Measurements from ENCODE around the gene MTMR3. TPM values are rescaled to one million over a fixed set of nuclear protein-coding genes. Genes with fewer than 3 reads are reported as not detected.

Gene MTMR3
- total RNA-seq, 1 donor from 2014 or later, result 20.6 TPM

DNA sequence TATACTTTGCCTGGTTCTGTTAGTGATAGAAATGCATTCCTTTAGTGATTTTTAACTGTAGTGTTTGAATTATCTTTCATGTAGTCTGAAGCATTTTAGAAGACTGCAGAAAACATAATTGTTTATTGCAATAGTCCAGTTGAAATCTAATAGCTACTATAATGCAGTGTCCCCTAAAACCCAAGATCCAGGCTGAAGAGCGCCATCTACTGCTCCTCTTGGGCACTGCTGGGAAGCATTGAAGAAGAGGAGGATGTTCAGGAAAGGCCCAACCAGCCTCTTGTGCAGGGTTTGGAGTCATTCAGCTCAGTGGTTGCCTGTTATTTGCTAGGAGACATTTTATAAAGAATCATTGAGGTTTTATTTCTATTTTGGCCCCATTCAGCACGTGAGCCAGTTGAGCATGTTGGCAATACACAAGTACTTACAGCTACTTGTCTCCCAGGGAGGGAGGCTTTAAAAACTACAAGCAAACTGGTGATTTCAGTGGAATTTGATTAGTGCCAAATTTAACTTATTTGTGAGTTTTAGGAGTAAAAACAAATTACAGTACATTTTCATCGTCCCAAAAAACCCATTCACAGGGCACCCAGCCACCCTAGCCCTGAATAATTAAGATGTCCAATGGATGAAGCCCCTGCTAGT is 122.4 kb downstream of the MTMR3 start:
- intact Hi-C loops (cut with micrococcal nuclease), result loop anchor here (1.0 to 10.0 kb wide), 4 partner anchors 84 to 301 kb away; partner anchors contain the start of genes UQCR10 and ZMAT5

DNA sequence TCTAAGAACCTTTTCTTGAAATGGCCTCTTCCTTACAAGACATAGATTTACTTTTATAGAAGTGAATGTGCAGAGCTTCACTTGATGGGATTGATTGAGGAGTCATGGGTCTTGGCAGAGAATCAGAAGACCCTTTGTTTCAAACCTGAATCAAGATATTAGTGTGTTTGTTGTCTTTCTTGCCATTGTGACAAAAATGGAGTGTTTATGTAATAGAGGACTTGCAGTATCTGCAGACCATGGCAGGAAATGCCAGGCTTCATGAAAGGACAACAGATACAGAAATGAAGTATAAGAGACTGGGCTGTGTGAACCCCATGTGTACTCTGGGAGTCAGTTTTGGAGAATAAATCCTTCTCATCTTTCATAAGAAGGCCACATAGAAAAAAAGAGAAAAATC is 124.4 kb downstream of the MTMR3 start:
- intact Hi-C loops (cut with micrococcal nuclease), result loop anchor here (2.0 to 10.0 kb wide), 2 partner anchors 303 to 373 kb away; no protein-coding TSS in a partner anchor
- Mint-ChIP-seq H3K27me3 (ENCODE audit: insufficient read depth) (no peaks in the 10 kb centered on the region), H3K27ac (no peak overlapping the region), H3K4me3 (no peak overlapping the region), H3K9me3 (no peaks in the 10 kb centered on the region), H3K4me1 (ENCODE audit: low read depth) (peaks cover 11% of the 10 kb centered on the region), H3K36me3 (ENCODE audit: low read depth) (peaks cover 15% of the 10 kb centered on the region)
- DNase-seq (ENCODE audit: low spot score), result no peak

More for the DNA sequence above, 122.4 kb downstream of the MTMR3 start:
- no peak overlapping the region for H3K27ac Mint-ChIP-seq
- H3K4me3 Mint-ChIP-seq, result no peak overlapping the region
- peak; percentile 41 for DNase-seq (ENCODE audit: low spot score)
- no peaks in the 10 kb centered on the region for H3K27me3 Mint-ChIP-seq (ENCODE audit: insufficient read depth)
- peaks cover 17% of the 10 kb centered on the region for H3K4me1 Mint-ChIP-seq (ENCODE audit: low read depth)
- peaks cover 19% of the 10 kb centered on the region for H3K36me3 Mint-ChIP-seq (ENCODE audit: low read depth)
- no peaks in the 10 kb centered on the region for H3K9me3 Mint-ChIP-seq

DNA sequence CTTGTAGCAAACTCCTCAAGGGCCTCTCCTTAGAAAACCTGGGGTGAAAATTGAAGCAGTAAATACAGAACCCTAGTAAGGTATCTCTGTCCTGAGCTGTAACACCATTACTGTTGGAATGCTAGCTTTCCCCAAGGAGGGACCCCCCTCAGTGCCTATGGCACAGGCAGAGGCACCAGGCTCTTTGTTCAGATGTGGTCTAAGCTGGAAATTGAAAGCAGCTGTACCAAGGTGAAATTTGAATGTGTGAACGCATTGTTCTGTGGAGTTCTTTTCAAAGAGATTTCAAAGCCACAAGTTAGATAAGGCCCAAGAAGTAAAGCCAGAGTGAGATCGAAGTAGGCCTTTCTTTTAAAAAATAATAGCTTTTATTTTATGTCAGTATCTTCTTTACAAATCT is 125.4 kb downstream of the MTMR3 start:
- Mint-ChIP-seq H3K27me3 (ENCODE audit: insufficient read depth) (no peaks in the 10 kb centered on the region), H3K4me1 (ENCODE audit: low read depth) (peaks cover 8% of the 10 kb centered on the region), H3K4me3 (no peak overlapping the region), H3K27ac (no peak overlapping the region), H3K36me3 (ENCODE audit: low read depth) (peaks cover 14% of the 10 kb centered on the region), H3K9me3 (no peaks in the 10 kb centered on the region)
- DNase-seq (ENCODE audit: low spot score), result no peak
- intact Hi-C loops (cut with micrococcal nuclease), result loop anchor here (10.0 kb wide), 1 partner anchor 304 kb away; no protein-coding TSS in a partner anchor

DNA sequence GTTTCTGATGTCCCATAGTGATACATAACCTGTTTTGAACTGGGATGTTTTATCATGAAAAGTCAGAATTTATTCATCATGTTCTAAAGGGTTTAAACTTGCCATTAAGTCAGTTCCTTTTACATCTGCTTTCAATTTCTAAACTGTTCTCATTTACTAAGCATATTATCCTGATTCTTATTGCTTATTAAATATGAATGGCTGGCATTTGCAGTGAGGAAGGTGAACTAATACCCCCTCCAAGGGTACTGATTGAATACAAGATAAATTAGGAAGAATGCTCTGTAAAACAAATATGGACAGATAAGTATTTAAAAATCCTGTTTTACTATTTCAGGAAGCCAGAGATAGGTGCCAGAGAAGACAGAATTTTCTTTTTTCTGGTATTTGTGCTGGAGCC is 126.5 kb downstream of the MTMR3 start:
- H3K27me3 Mint-ChIP-seq (ENCODE audit: insufficient read depth), result no peaks in the 10 kb centered on the region
- H3K9me3 Mint-ChIP-seq, result no peaks in the 10 kb centered on the region
- no peak for DNase-seq (ENCODE audit: low spot score)
- peaks cover 8% of the 10 kb centered on the region for H3K4me1 Mint-ChIP-seq (ENCODE audit: low read depth)
- H3K4me3 Mint-ChIP-seq, result no peak overlapping the region
- H3K27ac Mint-ChIP-seq, result no peak overlapping the region
- intact Hi-C loops (cut with micrococcal nuclease), result loop anchor here (10.0 kb wide), 1 partner anchor 305 kb away; no protein-coding TSS in a partner anchor
- peaks cover 20% of the 10 kb centered on the region for H3K36me3 Mint-ChIP-seq (ENCODE audit: low read depth)

DNA sequence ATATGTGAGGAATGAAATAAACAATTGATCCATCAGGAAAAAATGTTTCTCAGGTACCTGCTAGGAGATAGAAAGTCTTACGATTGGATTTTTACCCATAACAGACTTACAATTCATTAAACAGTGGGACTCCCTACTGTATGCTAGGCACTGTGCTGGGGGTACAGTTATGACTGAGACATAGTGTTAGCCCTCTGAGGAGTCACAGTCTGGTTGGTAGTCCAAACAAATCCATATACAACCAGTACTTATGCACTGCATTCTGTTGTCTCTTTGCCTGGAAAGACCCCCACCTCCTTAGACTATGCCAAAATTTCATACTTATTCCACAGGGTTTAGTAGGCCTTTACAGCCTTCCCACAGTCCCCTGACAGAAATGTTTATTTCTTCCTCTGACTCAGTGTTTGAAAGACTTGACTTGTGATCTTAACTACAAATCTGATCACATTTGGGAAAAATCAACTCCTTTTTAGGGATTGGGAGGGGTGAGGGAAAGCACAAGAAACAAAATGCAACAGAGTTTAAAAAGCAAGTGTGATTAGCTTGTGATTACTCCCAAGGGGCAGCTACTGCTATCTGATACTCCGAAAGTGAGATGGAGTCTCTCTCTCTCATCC is 127.9 kb downstream of the MTMR3 start:
- intact Hi-C loops (cut with micrococcal nuclease), result no loop called here
- Mint-ChIP-seq H3K27me3 (ENCODE audit: insufficient read depth) (no peaks in the 10 kb centered on the region), H3K4me1 (ENCODE audit: low read depth) (no peaks in the 10 kb centered on the region), H3K36me3 (ENCODE audit: low read depth) (peaks cover 28% of the 10 kb centered on the region), H3K4me3 (no peak overlapping the region), H3K9me3 (no peaks in the 10 kb centered on the region), H3K27ac (no peak overlapping the region)
- DNase-seq (ENCODE audit: low spot score), result no peak

DNA sequence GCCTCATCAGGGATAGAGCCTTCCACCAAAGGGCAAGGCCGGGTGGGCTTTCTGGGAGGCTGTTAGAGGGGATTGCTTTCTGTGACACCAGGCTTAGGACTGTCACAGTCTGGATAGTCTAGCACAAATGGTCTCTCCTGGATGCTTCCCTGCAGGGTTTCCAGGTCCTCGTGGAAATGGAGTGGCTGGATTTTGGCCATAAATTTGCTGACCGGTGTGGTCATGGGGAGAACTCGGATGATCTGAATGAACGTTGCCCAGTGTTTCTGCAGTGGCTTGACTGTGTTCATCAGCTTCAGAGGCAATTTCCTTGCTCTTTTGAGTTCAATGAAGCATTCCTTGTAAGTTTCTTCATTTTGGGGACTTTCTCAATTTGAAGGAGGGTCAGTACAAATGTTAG is 130.2 kb downstream of the MTMR3 start:
- intact Hi-C loops (cut with micrococcal nuclease), result no loop called here
- Mint-ChIP-seq H3K36me3 (ENCODE audit: low read depth) (peaks cover 33% of the 10 kb centered on the region), H3K4me1 (ENCODE audit: low read depth) (no peaks in the 10 kb centered on the region), H3K4me3 (no peak overlapping the region), H3K27ac (no peak overlapping the region), H3K27me3 (ENCODE audit: insufficient read depth) (no peaks in the 10 kb centered on the region), H3K9me3 (no peaks in the 10 kb centered on the region)
- no peak for DNase-seq (ENCODE audit: low spot score)

DNA sequence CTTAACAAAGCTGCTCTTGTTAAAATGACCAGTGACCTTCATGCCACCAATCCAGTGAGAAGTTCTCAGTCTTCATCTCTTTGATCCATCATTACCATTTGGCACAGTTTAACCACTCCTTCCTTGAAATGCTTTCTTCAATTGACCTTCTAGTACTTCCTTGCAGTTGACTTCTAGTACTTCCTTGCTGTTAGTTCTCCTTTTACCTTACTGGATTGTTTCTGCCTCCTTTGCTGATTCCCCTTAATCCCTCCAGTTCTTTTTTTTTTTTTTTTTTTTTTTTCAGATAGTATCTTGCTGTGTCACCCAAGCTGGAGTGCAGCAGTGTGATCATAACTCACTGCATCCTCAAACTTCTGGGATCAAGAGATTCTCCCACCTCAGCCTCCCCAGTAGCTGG is 131.3 kb downstream of the MTMR3 start:
- Mint-ChIP-seq H3K9me3 (no peaks in the 10 kb centered on the region), H3K27me3 (ENCODE audit: insufficient read depth) (no peaks in the 10 kb centered on the region), H3K4me1 (ENCODE audit: low read depth) (no peaks in the 10 kb centered on the region), H3K36me3 (ENCODE audit: low read depth) (peaks cover 33% of the 10 kb centered on the region), H3K27ac (no peak overlapping the region), H3K4me3 (no peak overlapping the region)
- DNase-seq (ENCODE audit: low spot score), result no peak
- intact Hi-C loops (cut with micrococcal nuclease), result no loop called here

DNA sequence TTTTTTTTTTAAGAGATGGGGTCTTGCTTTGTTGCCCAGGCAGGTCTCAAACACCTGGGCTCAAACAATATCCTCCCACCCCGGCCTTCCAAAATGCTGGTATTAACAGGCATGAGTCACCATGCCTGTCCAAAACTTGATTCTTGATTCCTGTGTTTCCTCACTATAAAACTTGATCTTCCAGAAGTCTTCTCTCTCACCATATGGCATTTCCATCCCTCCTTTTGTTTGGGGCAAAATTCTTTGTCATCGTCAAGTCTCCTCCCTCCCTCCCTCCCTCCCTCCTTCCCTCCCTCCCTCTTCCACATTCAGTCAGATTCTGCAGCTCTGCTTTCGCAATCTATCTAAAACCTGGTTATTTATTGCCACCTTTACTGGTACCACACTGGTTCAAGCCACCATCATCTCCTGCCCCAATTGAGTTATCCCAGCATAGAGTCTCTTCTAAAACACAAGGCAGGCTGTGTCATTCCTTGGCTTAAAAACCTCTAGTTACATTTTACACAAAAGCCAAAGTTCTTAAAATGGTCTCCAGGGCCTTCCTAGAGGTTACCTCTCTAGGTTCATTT is 132.3 kb downstream of the MTMR3 start:
- intact Hi-C loops (cut with micrococcal nuclease), result no loop called here
- Mint-ChIP-seq H3K36me3 (ENCODE audit: low read depth) (peaks cover 36% of the 10 kb centered on the region), H3K4me1 (ENCODE audit: low read depth) (no peaks in the 10 kb centered on the region), H3K27ac (no peak overlapping the region), H3K4me3 (no peak overlapping the region), H3K27me3 (ENCODE audit: insufficient read depth) (no peaks in the 10 kb centered on the region), H3K9me3 (no peaks in the 10 kb centered on the region)
- no peak for DNase-seq (ENCODE audit: low spot score)

DNA sequence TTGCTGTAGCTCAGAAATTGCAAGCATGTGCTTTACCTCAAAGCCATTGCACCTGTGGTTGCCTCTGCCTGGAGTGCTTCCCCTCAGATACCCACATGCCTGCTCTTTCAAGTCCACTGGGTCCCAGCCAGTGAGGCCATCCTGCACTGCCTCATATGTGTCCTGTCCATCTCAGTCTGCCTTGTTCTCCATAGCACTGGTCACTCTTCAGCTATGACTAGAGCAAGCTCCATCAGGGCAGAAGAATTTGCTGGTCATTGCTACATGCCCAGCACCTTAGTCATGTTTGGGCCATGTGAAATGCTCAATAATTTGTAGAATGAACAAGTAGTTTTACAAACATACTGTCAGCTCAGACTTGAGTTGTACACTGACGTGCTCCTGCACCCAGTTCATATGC is 132.9 kb downstream of the MTMR3 start:
- intact Hi-C loops (cut with micrococcal nuclease), result no loop called here
- no peak for DNase-seq (ENCODE audit: low spot score)
- no peak overlapping the region for H3K4me3 Mint-ChIP-seq
- no peaks in the 10 kb centered on the region for H3K9me3 Mint-ChIP-seq
- H3K27me3 Mint-ChIP-seq (ENCODE audit: insufficient read depth), result no peaks in the 10 kb centered on the region
- H3K4me1 Mint-ChIP-seq (ENCODE audit: low read depth), result no peaks in the 10 kb centered on the region
- no peak overlapping the region for H3K27ac Mint-ChIP-seq
- peaks cover 41% of the 10 kb centered on the region for H3K36me3 Mint-ChIP-seq (ENCODE audit: low read depth)

DNA sequence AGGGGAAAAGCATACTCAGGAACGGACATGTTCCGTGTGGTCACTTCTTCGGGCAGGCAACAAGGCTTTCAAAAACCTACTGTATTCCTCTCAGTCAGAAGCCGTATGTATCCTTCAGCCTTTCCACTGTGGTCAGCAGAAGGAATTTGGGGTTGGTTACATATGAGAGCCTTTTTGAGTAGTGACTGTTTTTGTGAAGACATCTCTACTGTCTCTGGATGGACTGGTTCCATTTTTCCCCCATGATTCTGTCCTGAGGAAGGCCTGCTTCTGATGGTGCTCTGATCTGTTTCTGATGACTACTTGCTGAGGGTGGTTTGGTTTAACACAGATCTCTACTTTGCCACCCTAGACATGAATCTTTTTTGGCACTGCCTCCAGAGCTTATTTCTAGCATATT is 133.6 kb downstream of the MTMR3 start:
- Mint-ChIP-seq H3K9me3 (no peaks in the 10 kb centered on the region), H3K36me3 (ENCODE audit: low read depth) (peaks cover 48% of the 10 kb centered on the region), H3K4me1 (ENCODE audit: low read depth) (no peaks in the 10 kb centered on the region), H3K27me3 (ENCODE audit: insufficient read depth) (no peaks in the 10 kb centered on the region), H3K4me3 (no peak overlapping the region), H3K27ac (no peak overlapping the region)
- intact Hi-C loops (cut with micrococcal nuclease), result no loop called here
- DNase-seq (ENCODE audit: low spot score), result no peak

DNA sequence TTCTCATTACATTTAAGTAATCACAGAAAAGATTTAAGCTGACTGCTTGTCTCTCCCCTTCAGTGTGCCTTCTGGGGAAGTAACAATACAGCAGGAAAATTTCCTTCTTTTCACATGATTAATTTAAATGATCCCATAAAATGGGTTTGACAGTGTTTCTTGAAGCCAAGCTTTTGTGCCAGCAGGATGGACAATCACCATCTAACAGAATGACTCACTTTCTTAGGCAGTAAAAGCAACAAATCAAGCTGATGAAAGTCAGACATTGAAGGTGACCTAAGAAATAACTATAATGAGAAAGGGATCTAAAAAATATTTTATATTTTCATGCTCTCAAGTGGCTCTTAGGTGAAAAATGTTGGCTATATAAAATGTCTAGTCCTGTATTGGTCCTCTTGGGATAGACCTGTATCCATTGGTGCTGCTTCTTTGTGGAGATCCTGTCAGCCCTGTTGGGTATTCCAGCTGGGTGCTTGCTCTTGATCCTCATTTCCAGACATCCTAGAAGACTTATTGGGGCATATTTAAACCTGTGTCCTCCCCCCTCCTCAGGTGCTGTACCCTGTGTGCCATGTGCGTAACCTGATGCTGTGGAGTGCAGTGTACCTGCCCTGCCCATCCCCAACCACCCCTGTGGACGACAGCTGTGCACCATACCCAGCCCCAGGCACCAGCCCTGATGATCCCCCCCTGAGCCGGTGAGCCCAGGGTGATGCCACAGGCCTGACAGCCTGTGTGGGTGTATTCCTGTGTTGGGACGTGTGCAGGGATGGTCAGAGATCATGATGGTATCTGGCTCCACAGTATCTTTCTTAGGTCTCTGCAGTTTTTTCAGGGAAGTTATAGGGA is 134.6 kb downstream of the MTMR3 start:
- Mint-ChIP-seq H3K36me3 (ENCODE audit: low read depth) (peaks cover 51% of the 10 kb centered on the region), H3K4me3 (no peak overlapping the region), H3K4me1 (ENCODE audit: low read depth) (peaks cover 3% of the 10 kb centered on the region), H3K9me3 (no peaks in the 10 kb centered on the region), H3K27me3 (ENCODE audit: insufficient read depth) (no peaks in the 10 kb centered on the region), H3K27ac (no peak overlapping the region)
- no peak for DNase-seq (ENCODE audit: low spot score)
- intact Hi-C loops (cut with micrococcal nuclease), result no loop called here

DNA sequence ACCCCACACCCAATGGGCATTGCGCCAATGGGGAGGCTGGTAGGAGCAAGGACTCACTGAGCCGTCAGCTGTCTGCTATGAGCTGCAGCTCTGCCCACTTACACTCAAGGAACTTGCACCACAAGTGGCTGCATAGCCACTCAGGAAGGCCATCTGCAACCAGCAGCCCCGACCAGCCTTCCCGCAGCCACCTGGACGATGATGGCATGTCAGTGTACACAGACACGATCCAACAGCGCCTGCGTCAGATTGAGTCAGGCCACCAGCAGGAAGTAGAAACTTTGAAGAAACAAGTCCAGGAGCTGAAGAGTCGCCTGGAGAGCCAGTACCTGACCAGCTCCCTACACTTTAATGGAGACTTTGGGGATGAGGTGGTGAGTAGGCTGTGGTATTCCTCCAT is 137.5 kb downstream of the MTMR3 start:
- Mint-ChIP-seq H3K9me3 (no peaks in the 10 kb centered on the region), H3K36me3 (ENCODE audit: low read depth) (peaks cover 56% of the 10 kb centered on the region), H3K4me1 (ENCODE audit: low read depth) (peaks cover 13% of the 10 kb centered on the region), H3K27ac (peak overlapping the region; percentile 58), H3K4me3 (no peak overlapping the region), H3K27me3 (ENCODE audit: insufficient read depth) (no peaks in the 10 kb centered on the region)
- no peak for DNase-seq (ENCODE audit: low spot score)
- intact Hi-C loops (cut with micrococcal nuclease), result no loop called here

DNA sequence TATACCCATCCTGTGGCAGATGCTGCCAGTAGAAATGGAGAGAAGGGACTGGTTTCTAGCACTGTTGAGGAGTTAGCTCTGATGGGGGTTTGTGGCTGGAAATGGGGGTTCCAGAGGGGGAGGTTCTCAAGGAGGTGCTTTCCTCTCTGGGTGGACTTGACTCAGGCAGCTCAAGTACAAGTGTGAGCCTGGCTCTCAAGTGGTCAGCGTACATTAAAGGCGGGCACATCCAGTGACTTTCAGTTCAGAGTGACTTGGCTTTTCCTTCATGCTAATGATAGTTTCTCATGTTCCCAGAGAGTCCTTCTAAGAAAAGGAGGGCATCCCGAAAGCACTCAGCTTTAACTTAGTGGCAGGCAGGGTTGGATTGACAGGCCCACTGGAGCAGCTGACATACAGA is 138.4 kb downstream of the MTMR3 start:
- Mint-ChIP-seq H3K36me3 (ENCODE audit: low read depth) (peaks cover 54% of the 10 kb centered on the region), H3K4me3 (no peak overlapping the region), H3K4me1 (ENCODE audit: low read depth) (peaks cover 13% of the 10 kb centered on the region), H3K9me3 (no peaks in the 10 kb centered on the region), H3K27ac (no peak overlapping the region), H3K27me3 (ENCODE audit: insufficient read depth) (no peaks in the 10 kb centered on the region)
- DNase-seq (ENCODE audit: low spot score), result no peak
- intact Hi-C loops (cut with micrococcal nuclease), result no loop called here

Measured in activated T-helper 1 cell treated with anti-CD3 and anti-CD28 coated beads, Interleukin-12 subunit alpha, Interleukin-12 subunit beta, Interleukin-2, Interleukin-4 antibody, amounts not matched to agents 30 ng/mL and 10 ng/mL and 1 ng/mL, durations not matched to agents 14 hours and 24 hours and 36 hours (primary cell).